ENCODE measurements around the gene HSPB1.
A peak's percentile ranks its signal among the peaks of the same experiment; 100 is the strongest.
"Not testable (repeated sequence)": the region's sequence is repeated elsewhere in the genome, so short reads cannot be mapped to it uniquely, and the experiment has no call there.

Gene HSPB1

DNA sequence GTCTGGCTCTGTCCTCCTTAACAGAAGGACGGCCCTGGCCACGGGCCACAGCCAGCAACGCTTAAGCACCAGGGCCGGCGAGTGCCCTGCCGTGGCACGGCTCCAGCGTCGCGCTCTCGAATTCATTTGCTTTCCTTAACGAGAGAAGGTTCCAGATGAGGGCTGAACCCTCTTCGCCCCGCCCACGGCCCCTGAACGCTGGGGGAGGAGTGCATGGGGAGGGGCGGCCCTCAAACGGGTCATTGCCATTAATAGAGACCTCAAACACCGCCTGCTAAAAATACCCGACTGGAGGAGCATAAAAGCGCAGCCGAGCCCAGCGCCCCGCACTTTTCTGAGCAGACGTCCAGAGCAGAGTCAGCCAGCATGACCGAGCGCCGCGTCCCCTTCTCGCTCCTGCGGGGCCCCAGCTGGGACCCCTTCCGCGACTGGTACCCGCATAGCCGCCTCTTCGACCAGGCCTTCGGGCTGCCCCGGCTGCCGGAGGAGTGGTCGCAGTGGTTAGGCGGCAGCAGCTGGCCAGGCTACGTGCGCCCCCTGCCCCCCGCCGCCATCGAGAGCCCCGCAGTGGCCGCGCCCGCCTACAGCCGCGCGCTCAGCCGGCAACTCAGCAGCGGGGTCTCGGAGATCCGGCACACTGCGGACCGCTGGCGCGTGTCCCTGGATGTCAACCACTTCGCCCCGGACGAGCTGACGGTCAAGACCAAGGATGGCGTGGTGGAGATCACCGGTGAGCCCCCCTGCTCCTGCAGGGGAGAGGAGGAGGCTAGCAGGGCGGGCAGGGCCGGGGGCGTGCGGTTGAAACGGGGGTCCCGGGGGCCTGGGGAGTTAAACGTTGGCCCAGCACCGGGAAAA lies at the start of gene HSPB1:
Gene HSPB1 (plus strand): TSS at position 327 of the 855 bp plus-strand sequence. CDS start 40 bp downstream, at position 367.
- DNase-seq (ENCODE audit: low spot score), result peak; percentile 79

DNA sequence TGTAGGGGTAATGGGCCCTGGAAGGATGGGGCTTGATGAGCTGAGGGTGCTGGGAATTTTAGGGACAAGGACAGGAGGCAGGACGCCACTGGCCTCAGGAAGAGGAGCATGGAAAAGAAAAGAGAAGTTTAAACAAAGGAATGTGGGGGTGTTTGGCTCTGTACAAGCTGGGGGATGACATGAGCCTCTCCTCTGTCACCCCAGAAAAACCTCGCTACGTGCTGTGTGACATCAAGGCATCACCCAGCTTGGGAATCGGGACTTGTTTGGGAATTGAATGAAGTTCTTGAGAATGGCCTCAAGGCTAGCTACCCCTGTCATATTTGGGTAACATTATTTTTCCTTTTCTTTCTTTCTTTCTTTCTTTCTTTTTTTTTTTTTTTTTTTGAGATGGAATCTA lies 47.7 kb upstream of the HSPB1 start:
- no peak for DNase-seq (ENCODE audit: low spot score)

DNA sequence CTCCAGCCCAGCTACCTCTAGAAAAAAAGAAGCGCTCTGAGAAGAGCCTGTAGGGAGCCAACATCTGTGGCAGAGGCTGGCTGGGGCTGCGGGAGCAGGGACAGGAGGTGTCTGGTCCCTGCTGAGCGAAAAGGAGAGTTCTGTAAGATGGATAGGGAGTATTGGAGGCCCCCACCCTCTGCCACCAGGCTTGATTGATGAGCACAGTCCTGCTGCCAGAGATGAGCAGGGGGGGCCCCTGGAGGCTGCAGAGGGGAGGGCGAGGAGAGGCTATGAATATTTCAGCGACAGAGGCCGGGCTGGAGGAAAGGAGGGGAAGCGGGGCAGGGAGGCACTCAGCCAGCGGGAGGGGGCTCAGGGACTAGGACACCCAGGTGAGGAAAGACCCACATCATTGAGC lies 44.5 kb upstream of the HSPB1 start:
- no peak for DNase-seq (ENCODE audit: low spot score)

DNA sequence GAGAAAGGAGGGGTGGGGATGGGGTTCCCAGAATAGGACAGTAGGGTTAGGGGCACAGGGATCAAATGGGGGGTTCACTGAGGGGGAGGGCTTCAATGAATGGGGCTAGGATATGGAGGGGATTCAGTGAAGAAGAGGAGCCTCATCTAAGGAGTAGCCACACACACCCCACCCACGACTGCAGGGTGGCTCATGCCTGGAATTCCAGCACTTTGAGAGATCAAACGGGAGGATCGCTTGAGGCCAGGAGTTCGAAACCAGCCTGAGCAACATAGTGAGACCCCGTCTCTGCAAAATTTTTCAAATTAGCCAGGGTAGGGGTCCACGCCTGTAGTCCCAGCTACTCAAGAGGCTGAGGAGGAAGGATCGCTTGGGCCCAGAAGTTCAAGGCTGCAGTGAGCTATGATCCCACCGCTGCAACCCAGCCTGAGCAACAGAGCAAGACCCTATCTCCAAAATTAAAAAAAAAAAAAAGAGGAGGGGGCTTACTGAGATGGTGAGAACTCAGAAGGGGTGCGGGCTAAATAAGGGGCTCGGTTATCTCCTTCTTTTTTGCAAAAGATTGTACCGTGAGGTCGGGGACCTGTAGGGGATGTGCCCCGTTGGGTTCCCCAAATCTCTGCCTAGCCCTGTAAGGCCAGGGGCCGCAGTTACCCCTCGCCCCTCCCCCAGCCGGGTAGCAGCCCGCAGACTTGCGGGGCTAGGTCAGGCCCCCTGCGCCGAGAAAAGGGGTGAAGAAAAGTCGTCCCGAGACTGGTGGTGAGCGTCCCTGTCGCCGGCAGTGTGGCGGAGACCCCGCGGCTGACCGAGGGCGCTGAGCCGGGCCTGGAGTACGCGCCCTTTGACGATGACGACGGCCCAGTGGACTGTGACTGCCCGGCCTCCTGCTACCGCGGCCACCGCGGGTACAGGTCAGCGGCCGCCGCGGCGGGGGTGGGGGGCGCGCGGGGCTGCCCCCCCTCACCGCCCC lies 43.1 kb upstream of the HSPB1 start:
- no peak for DNase-seq (ENCODE audit: low spot score)

DNA sequence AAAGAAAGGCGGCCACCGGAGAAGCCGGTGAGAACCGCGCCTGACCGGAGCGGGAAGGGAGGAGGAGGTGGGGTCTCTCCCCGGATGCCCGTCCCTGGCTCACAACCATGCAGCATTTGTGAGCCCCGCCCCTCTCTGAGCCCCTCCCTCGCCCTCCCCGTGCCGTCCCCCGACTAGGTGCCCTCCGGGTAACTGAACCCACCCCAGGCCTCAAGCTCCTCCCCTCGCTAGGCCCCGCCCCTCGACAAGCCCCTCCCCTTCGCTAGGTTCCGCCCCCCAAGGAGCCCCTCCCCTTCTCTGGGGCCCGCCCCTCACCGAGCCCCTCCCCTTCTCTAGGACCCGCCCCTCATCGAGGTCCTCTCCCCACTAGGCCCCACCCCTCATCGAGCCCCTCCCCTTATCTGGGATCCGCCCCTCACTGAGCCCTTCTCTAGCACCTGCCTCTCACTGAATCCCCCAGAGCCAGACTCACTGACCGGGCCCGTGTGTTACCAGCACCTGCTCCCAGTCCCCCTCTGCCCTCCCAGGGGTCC lies 42.2 kb upstream of the HSPB1 start:
- peak; percentile 15 for DNase-seq (ENCODE audit: low spot score)

DNA sequence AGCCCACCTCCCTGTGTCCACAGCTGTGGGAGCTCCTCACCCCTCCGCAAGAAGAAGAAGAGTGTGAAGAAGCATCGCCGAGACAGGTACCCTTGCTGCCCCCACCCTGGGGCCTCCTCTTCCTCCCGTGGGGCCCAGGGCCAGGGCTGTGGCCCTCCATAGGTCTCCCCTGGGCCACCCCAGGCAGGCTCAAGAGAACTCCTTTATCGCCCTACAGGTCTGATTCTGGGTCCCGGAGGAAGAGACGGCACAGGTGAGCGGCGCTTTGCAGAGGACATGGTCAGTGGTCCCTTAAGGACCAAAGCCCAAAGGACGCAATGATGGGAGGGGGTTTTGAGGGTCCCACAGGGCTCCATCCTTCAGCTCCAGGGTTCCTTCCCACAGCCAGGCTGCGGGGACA lies 41.1 kb upstream of the HSPB1 start:
- DNase-seq (ENCODE audit: low spot score), result no peak

DNA sequence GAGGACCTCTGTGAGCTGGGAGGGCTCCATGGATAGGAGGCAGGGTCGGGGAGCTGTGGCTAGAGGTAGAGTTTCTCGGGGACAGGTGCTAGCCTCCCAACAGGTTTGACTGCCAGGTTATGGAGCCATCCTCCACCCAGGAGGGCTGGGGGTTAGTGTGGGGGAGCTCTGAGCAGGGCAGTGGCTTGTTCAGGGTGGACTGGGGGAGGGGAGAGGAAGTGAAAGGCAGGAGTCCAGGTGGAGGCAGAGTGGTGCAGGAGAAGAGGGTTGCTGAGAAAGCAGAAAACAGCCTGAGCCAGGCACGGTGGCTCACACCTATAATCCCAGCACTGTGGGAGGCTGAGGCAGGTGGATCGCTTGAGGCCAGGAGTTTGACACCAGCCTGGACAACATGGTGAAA lies 40.5 kb upstream of the HSPB1 start:
- DNase-seq (ENCODE audit: low spot score), result no peak

DNA sequence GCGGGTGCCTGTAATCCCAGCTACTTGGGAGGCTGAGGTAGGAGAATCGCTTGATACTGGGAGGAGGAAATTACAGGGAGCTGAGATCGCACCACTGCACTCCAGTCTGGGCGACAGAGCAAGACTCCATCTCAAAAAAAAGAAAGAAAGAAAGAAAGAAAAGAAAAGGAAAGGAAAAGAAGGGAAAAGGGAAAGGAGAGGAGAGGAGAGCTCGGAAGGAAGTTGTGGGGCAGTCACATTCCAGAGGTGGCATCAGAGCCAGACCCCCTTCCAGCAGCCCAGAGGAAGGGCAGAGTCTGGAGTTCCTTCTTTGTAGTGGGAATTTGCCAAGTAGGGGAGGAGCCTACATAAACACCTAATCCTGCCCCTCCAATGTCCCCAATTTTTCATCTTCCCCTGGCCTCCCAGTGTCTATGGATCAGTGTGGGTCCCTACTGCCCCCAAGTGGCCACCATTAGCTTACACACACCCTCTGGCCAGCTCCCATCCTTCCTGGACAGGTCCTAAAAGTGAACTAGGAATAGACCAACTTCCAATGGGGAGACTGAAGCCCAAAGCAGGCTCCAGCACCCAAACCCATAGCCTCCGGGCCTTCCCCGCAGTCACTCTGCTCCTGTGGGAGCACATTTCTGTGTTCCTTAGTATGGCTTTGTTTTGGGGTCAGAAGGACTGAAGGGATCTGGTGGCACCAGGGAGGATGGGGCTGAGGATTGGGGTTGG lies 39.6 kb upstream of the HSPB1 start:
- peak; percentile 17 for DNase-seq (ENCODE audit: low spot score)

DNA sequence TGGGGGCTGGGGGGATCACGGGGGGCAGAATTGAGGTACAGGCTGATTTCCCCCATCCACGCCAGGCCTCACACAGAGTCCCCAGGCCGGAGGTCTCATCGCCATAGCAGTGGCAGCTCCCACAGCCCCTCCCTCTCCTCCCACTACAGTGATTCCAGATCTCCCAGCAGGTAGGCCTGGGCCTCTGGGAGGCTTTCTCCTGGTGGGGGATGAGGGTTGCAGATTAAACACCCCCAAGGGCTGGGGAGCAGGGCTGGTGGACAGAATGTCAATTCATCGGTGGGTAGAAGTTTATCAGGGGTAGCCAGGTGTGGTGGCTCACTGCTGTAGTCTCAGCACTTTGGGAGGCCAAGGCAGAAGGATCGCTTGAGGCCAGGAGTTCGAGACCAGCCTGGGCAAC lies 37.2 kb upstream of the HSPB1 start:
- DNase-seq (ENCODE audit: low spot score), result no peak

DNA sequence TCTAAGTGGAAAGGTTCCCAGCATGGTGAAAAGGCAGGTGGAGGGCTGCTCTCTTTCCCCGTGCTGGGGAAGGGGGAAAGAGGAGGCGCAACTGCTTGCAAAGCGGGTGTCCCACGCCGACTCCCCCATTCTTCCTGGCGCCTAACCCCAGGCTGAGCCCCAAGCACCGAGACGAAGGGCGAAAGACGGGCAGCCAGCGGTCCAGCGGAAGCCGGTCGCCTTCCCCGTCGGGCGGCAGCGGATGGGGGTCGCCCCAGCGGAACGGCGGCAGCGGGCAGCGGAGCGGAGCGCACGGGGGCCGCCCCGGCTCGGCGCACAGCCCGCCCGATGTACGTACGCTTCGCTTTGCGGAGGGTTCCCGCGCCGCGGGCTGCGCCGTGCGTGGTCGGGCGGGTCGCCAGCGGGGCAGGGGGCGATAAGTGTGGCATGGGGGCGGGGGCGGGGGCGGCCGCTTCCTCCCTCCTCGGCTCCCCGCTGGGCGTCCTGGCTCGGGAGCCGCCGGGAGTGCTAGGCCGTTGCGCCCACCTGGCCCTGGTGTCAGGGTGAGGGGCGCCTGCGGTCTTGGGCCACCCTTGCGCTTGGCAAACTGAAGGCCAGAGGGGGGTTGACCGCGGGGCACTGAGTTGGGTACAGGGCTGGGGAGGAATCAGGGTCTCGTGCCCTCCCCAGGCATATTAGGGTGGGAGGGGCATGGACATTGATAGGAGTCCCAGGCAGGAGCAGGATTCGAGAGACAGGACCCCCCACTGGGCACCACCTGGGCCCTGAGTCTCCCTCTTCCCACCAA lies 35.2 kb upstream of the HSPB1 start:
- no peak for DNase-seq (ENCODE audit: low spot score)

DNA sequence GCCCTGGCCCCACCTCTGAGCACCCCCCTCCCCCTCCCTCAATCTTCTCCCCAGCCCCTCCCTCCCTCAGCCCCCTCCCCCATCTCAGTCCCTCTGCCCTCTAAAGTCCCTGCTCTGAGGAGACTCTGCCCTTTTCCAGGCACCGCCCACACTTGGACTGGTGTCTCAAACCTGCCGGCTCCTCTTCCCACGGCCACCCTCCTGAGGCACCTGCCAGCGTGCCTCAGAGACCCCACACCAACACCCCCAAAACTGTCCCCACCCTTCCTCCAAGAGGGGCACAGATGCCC lies 34.6 kb upstream of the HSPB1 start:
- no peak for DNase-seq (ENCODE audit: low spot score)

DNA sequence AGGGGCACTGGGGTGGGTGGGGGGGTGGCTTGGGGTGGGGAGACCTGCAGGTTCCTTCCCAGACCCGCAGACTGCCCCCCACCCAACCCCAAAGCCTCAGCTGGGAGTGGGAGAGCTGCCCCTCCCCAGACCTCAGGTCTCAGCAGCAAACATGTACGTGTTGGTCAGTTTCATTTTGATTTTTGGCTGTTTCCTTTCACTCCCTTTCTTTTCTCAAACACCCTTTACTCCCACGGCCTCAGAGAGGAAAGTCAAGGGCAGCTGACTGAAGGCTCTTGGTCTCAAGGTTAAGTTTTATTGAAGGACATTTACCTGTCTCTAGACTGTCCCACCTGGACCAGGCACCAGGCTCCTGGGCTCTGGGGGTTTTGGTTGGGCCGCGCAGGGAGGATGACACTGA lies 34.1 kb upstream of the HSPB1 start:
- no peak for DNase-seq (ENCODE audit: low spot score)

DNA sequence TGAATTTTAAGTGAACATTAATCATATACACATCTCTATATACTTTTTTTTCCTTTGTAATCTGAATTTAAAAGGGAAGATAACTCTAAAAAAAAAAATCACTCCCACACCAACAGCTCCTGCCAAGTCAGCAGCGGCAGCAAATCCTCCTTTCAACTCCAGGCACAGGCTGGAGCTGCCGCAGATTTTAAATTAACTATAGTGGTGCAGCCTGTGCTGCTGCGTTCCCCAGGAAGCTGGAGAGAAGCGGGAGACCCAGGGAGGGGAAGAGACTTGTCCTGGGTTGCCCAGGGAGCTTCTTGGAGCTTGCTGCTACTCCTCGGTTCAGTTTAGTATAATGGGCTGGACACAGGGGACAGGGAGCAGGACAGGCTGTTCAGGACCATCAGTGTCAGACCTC lies 32.6 kb upstream of the HSPB1 start:
- DNase-seq (ENCODE audit: low spot score), result no peak

DNA sequence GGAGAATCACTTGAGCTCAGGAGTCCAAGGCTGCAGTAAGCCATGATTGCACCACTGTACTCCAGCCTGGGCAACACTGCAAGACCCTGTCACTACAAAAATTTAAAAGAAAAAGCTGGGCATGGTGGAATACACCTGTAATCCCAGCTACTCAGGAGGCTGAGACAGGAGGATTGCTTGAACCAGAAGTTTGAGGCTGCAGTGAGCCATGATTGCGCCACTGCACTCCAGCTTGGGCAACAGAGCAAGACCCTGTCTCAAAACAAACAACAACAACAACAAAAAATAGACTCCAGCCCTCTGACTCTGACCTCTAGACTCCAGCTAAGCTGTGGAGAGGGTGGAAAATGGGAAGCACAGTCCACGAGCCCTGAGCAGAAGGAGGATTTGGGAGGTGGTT lies 31.1 kb upstream of the HSPB1 start:
- DNase-seq (ENCODE audit: low spot score), result not testable (repeated sequence)

DNA sequence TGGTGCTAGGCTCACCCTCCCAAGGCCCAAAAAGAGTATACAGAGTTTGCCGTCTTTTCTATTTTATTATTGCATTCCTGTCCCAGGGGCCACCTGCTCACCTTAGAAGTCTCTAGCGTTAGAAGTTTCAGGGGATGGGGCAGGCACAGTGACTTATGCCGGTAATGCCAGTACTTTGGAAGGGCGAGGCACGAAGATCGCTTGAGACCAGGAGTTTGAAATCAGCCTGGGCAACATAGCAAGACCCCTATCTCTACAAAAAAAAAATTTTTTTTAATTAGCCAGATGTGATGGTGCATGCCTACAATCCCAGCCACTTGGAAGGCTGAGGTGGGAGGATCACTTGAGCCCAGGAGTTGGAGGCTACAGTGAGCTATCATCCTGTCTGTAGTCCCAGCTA lies 30.3 kb upstream of the HSPB1 start:
- DNase-seq (ENCODE audit: low spot score), result no peak

DNA sequence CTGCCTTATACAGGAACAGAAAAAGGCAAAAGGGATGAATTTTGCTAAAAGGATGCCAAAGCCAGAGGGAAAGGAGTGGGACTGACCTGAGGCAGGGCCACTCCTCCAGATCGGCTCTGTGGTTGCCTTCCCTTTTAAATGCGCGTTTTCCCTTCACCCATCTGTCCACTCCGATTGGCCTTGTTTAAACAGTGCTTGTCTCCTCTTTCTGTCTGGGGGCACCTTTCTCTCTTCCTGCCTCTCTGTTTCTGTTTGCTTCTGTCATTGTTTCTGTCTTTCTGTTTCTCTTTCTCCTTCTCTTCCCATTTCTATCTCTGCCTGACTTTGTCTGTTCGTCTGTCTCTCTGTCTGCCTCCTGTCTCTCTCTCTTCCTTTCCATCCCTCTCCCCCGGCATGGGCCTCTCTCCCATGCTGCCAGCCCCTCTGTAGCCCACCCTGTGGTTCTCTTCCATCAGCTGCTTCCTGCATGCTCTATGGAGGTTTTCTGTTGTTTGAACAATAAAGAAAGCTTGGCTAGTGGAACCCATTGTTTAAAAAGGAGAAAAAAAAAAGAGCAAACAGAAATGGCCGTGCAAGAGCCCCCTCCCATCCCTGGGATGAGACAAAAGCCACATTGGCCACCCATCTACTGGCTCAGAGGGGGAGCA lies 29.5 kb upstream of the HSPB1 start:
- DNase-seq (ENCODE audit: low spot score), result no peak

DNA sequence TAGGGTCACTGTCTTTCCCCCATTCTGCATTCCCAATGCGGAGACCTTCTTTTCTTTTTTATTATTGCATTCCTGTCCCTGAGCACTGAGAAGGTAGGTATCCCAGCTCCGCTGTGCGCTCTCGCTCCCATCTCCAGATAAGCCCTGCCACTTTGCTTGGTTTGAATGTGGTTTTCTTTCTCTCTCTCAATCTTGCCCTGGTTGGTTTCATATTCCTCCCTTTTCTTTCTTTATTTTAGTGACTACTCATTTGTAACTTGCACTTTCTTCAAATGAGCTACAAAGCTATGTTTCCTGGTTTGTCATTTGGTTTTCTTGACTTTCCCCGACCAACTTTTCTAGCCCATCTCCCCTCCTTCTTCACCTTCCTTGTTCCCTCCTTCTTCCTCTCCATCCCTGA lies 29.0 kb upstream of the HSPB1 start:
- no peak for DNase-seq (ENCODE audit: low spot score)

DNA sequence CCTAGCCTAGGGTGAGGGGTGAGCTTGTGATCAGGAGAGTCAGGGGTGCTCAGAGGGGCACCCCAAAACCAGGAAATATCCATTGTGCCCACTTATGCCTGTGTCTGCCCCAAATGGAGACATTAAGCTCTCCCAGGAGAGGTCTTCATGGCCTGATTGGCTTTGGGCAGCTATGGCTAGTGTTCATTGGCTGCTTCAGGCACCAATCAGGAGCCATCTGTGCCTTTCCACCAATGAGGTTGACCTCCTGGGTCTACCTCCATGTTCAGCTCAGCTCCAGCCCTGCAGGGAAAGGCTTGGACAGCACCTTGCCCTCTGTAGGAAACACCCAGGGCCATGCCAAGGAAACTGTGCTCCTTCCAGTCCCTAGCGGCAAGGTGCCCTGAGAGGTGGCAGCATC lies 23.9 kb upstream of the HSPB1 start:
- DNase-seq (ENCODE audit: low spot score), result no peak

DNA sequence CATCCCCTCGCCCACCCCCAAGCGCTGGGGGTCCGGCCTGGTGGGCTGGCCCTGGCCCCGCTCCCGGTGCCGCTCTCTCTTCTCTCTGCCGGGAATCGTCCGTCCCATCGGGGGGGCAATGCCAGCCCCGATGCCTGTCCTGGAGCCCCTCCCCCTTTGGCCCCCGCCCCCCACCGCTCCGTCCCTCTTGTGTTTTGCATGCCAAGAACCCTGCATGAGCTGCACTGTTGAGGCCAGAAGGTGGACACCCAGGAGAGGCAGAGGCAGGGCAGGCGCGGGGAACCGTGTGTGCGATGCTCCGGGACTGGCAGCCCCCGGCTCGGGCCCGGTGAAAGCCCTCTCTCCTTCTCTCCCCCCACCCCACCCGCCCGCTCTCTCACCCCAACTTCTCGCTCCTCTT lies 22.1 kb upstream of the HSPB1 start:
- no peak for DNase-seq (ENCODE audit: low spot score)

DNA sequence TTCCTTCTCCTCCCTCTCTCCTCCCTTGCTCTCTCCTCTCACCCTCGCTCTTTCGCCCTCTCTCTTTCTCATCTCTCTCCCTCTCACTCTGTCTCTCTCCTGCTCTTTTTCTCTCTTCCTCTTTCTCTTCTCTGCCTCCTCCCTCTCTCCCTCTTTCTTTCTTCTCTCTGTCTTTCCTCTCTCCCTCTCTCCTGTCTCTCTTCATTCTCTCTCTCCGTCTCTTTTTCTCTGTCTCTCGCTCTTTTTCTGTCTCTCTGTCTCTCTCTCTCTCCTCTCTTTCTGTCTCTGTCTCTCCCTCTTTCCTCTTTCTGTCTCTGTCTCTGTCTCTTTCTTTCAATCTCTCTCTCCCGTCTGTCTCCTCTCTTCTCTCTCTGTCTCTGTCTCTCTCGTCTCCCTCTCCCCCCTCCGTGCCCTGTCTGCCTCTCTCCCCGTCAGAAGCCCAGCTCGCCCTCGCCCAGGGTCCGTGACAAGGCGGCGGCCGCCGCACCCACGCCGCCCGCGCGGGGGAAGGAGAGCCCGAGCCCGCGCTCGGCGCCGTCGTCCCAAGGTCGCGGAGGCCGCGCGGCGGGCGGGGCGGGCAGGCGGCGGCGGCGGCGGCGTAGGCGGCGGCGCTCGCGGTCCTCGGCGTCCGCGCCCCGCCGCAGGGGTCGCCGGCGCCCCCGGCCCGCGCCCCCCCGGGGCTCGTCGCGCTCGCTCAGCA lies 21.3 kb upstream of the HSPB1 start:
- no peak for DNase-seq (ENCODE audit: low spot score)
